ENCODE data around the gene NTN1.

The NTN1 gene

DNA sequence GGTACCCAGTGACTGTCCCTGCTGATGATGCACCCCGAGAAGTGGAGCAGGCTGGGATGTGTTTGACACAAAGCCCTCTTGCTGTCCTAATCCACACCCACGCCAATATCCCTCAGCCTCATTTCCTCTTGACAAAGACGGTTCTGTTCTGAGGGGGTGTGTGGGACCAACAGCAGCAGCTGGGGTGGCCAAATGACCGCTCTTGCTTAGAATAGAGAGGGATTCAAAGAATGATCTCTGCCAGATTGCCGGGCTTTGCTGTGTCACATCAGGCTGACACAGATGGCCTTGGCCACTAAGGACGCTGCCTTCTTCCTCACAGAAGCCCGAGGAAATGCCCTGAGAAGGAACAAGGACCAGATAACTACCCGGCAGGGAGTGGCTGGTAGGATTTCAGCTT is 250.7 kb downstream of the NTN1 start:
- TF ChIP-seq CTCF (IDR thresholded peaks at IDR 0.05; ENCODE audit: borderline replicate concordance, control extremely low read depth, extremely low read depth, insufficient read depth, missing control alignments): no peak
- in situ Hi-C loops (cut with MboI; ENCODE audit: low sequenced_read_pairs, unreplicated experiment): no loop called here
- no peak for DNase-seq (ENCODE audit: low spot score)

- in situ Hi-C loops (cut with MboI; ENCODE audit: low sequenced_read_pairs, unreplicated experiment): no loop called here
- no peak for TF ChIP-seq CTCF (IDR thresholded peaks at IDR 0.05; ENCODE audit: borderline replicate concordance, control extremely low read depth, extremely low read depth, insufficient read depth, missing control alignments)
- DNase-seq (ENCODE audit: low spot score): no peak
Measured at GRCh38 chr17:9272501-9273200, 251.3 kb downstream of the NTN1 start.

DNA sequence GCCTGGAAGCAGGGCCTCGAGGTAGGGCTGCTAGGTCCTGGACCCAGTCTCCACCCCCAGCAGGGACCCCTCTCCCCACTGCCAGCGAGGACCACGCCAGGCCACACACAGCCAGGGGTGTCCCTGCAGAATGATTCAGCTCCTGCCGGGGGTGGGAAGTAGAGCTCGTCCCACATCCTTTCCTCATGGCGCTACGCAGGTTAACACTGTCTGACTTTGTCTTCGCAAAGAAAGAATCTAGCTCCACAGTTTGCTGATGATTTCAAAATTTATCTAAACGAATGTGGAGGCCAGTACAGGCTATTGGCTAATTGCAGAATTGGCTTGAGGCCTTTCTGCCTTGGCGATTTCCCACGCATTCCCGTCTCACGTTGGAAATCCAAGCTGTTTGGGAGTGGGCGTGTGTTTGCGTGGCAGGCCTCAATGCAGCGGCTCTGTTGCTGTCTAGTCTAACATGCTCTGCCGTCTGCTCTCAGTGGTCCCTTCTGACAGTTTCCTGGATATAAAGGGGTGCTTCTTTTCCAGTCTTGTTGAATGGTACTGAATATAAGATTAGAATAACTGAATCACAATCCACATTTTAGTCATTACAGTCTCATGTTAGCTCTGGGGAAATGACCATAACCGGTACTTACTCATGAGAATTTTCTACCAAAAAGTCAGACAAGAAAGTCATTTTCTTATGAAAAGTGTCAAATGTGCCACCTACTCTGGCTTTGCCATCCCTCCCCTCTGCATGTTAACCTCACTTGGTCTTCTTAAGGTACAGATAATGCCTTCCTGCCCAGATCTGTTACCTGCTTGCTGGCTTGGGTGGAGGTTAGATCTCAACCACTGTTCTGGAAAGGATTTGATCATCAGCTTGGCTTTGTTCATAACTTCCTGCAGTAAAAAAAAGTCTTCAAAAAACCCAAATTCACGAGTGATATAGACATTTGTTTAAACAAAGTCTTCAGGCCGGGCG is 252.4 kb downstream of the NTN1 start:
- in situ Hi-C loops (cut with MboI; ENCODE audit: low sequenced_read_pairs, unreplicated experiment): no loop called here
- TF ChIP-seq CTCF (IDR thresholded peaks at IDR 0.05; ENCODE audit: borderline replicate concordance, control extremely low read depth, extremely low read depth, insufficient read depth, missing control alignments): no peak
- DNase-seq (ENCODE audit: low spot score): no peak

- in situ Hi-C loops (cut with MboI; ENCODE audit: low sequenced_read_pairs, unreplicated experiment): no loop called here
- no peak for DNase-seq (ENCODE audit: low spot score)
- no peak for TF ChIP-seq CTCF (IDR thresholded peaks at IDR 0.05; ENCODE audit: borderline replicate concordance, control extremely low read depth, extremely low read depth, insufficient read depth, missing control alignments)
Measured at GRCh38 chr17:9274973-9275372, 253.7 kb downstream of the NTN1 start.

DNA sequence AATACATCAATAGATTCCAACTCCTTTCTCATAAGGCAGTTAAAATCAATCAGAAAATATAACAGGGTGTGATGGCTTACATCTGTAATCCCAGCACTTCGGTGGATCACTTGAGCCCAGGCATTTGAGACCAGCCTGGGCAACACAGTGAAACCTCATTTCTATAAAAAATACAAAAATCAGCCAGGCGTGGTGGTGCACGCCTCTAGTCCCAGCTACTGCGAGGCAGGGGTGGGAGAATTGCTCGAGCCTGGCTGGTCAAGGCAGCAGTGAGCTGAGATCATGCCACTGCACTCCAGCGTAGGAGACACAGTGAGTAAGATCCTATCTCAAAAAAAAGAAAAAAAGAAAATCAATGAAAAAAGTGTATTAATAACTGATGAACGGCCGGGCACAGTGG is 258.6 kb downstream of the NTN1 start:
- no peak for DNase-seq (ENCODE audit: low spot score)
- TF ChIP-seq CTCF (IDR thresholded peaks at IDR 0.05; ENCODE audit: borderline replicate concordance, control extremely low read depth, extremely low read depth, insufficient read depth, missing control alignments): no peak
- in situ Hi-C loops (cut with MboI; ENCODE audit: low sequenced_read_pairs, unreplicated experiment): no loop called here

DNA sequence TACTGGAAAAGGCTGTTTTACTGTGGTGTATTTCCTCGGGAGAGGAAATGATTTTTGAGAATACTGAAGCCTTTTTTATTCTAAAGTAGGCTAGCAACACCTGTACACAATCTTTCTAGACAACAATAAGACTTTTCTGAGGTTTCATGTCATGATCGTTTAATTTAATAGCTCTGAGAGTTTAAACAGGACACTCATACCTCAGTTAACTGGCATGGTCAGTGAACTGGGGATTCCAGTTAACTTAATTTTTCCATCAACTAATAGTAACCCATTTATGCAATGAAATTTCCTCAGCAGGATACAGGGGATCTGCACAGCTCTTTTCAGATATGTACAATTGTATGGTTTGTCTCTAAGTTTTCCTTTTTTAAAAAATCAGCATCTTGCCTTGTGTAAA is 262.6 kb downstream of the NTN1 start:
- in situ Hi-C loops (cut with MboI; ENCODE audit: low sequenced_read_pairs, unreplicated experiment): no loop called here

More for the DNA sequence above, 262.6 kb downstream of the NTN1 start:
- no peak for TF ChIP-seq CTCF (IDR thresholded peaks at IDR 0.05; ENCODE audit: borderline replicate concordance, control extremely low read depth, extremely low read depth, insufficient read depth, missing control alignments)
- no peak for DNase-seq (ENCODE audit: low spot score)
